ENCODE results near the gene GIMAP5.

GIMAP5 gene

DNA sequence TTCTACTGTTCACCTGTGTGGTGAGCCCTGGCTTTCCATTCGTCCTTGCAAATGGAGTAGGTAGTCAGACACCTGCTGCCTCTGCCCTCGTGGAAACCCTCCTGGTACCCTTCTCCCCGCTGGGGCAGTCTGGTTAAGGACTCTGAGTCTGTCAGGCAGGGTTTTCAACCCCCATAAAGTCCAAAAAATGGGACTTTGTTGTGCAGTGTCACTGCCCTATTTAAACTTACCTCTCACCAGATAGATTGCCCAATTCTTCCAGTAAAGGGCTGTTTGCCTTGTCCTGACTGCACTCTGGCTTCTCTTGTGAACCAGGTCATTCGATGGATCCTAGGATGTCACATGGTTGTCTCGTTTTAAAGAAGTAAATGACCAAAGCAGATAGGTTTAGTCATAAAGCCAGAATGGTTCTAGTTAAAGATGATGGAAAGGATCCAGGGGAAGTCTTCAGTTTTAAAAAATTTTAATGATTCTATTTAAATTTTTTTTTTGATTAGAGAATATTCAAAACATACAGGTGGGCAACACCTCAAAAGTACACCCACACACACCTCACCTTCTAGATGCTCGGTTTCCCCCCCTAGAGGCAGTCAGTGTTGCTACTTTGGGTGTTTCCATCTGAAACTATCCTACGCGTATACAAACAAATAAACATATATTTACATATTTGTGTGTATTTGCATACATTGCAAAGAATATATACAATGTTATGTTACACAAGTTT, 41.0 kb downstream of the GIMAP5 start:
- H3K4me1 Mint-ChIP-seq, result no peaks in the 10 kb centered on the region
- no peaks in the 10 kb centered on the region for H3K36me3 Mint-ChIP-seq
- no peak overlapping the region for H3K4me3 Mint-ChIP-seq
- peaks cover 6% of the 10 kb centered on the region for H3K9me3 Mint-ChIP-seq
- DNase-seq (ENCODE audit: low spot score in 2 of 2) (no peak), ATAC-seq (no peak)
- H3K27ac Mint-ChIP-seq, result no peak overlapping the region

DNA sequence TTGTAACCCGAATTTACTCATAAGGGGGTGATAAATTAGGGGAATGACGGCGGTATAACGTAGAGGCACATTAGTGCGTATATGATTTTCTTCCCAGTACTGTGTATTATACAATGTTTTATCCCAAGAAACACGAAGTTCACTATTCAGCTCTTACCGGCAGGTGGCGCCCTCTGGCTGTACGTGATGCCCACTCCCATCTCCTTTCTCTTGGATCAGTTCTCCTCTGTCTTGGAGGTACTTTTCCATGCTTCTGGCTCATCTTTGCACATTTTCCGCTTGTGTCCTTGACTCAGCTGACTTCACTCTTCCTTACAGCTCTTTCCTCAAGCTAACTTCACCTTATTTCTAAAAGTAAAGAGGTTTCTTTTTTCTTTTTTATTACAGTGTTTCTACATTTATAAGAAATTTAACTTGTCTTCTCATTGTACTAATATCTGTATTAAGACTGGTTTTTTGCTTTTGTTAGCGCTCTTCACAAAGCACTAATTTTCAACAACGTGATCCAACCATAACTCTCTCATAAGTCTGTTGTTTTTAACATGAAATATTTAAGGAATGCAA, 41.6 kb downstream of the GIMAP5 start:
- Mint-ChIP-seq H3K9me3 (peaks cover 2% of the 10 kb centered on the region), H3K4me3 (no peak overlapping the region), H3K27ac (no peak overlapping the region), H3K36me3 (no peaks in the 10 kb centered on the region), H3K4me1 (no peaks in the 10 kb centered on the region)
- ATAC-seq (peak; percentile 57), DNase-seq (ENCODE audit: low spot score in 2 of 2) (peak; percentile 64 to 85)

DNA sequence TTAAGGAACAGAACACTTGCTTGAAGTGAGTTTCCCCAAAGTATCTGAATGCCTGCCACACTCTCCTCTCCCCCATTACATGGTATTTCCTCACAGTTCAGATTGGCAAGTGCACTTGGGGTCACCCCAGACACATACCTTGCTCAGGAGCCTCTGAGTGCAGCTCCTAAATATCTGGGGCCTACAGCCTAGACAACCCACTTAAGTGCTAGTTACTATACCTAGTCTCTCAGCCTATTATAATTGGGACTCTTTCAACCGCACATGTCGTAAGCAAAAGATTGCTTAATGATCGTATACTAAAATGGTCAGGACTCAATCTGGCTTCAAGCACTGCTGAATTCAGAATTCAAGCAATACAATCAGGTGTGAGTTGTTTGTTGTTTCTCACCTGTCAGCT, 43.1 kb downstream of the GIMAP5 start:
- DNase-seq (ENCODE audit: low spot score in 2 of 2), result no peak
- Mint-ChIP-seq H3K27ac (no peak overlapping the region), H3K9me3 (no peaks in the 10 kb centered on the region), H3K4me3 (no peak overlapping the region), H3K4me1 (no peaks in the 10 kb centered on the region), H3K36me3 (no peaks in the 10 kb centered on the region)
- no peak for ATAC-seq

DNA sequence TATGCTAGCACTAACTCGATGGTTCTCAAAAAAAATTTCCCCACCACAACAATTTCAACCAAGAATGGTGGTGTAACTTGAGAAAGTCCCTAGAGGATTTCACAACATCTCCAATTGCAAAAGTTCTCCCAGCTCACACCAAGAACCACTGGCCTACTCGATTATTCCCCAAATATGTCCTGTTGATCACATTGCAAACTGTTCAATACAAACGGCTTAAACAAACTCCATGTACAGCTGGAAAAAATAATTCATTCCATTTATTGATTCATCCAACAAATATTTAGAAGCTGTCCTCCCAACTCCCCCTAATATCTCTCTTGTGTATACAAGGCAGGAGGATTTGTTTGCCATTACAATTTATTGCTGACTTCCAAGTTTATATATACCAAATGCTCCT, 43.9 kb downstream of the GIMAP5 start:
- Mint-ChIP-seq H3K36me3 (no peaks in the 10 kb centered on the region), H3K4me1 (no peaks in the 10 kb centered on the region), H3K9me3 (no peaks in the 10 kb centered on the region), H3K4me3 (no peak overlapping the region), H3K27ac (no peak overlapping the region)
- DNase-seq (ENCODE audit: low spot score in 2 of 2) (no peak), ATAC-seq (no peak)

GRCh38 chr7:150781961-150782360, 44.7 kb downstream of the GIMAP5 start:
- Mint-ChIP-seq H3K27ac (no peak overlapping the region), H3K4me1 (no peaks in the 10 kb centered on the region), H3K4me3 (no peak overlapping the region), H3K36me3 (no peaks in the 10 kb centered on the region), H3K9me3 (no peaks in the 10 kb centered on the region)
- ATAC-seq, result no peak
- no peak for DNase-seq (ENCODE audit: low spot score in 2 of 2)

GRCh38 chr7:150784120-150784736, 47.0 kb downstream of the GIMAP5 start:
- no peak for DNase-seq (ENCODE audit: low spot score in 2 of 2)
- H3K4me1 Mint-ChIP-seq, result no peaks in the 10 kb centered on the region
- ATAC-seq, result no peak
- no peaks in the 10 kb centered on the region for H3K9me3 Mint-ChIP-seq
- no peaks in the 10 kb centered on the region for H3K36me3 Mint-ChIP-seq
- H3K4me3 Mint-ChIP-seq, result no peak overlapping the region
- H3K27ac Mint-ChIP-seq, result no peak overlapping the region

- no peaks in the 10 kb centered on the region for H3K4me1 Mint-ChIP-seq
Measured at GRCh38 chr7:150784954-150785353, 47.7 kb downstream of the GIMAP5 start.

GRCh38 chr7:150787321-150788281, 50.4 kb downstream of the GIMAP5 start:
- H3K4me1 Mint-ChIP-seq, result no peaks in the 10 kb centered on the region
- H3K27ac Mint-ChIP-seq, result no peak overlapping the region
- no peak overlapping the region for H3K4me3 Mint-ChIP-seq
- ATAC-seq (no peak), DNase-seq (ENCODE audit: low spot score in 2 of 2) (no peak)
- no peaks in the 10 kb centered on the region for H3K9me3 Mint-ChIP-seq
- no peaks in the 10 kb centered on the region for H3K36me3 Mint-ChIP-seq

More at GRCh38 chr7:150784954-150785353, 47.7 kb downstream of the GIMAP5 start:
- H3K4me3 Mint-ChIP-seq, result no peak overlapping the region
- H3K36me3 Mint-ChIP-seq, result no peaks in the 10 kb centered on the region
- ATAC-seq, result no peak
- no peaks in the 10 kb centered on the region for H3K9me3 Mint-ChIP-seq
- no peak for DNase-seq (ENCODE audit: low spot score in 2 of 2)
- no peak overlapping the region for H3K27ac Mint-ChIP-seq

DNA sequence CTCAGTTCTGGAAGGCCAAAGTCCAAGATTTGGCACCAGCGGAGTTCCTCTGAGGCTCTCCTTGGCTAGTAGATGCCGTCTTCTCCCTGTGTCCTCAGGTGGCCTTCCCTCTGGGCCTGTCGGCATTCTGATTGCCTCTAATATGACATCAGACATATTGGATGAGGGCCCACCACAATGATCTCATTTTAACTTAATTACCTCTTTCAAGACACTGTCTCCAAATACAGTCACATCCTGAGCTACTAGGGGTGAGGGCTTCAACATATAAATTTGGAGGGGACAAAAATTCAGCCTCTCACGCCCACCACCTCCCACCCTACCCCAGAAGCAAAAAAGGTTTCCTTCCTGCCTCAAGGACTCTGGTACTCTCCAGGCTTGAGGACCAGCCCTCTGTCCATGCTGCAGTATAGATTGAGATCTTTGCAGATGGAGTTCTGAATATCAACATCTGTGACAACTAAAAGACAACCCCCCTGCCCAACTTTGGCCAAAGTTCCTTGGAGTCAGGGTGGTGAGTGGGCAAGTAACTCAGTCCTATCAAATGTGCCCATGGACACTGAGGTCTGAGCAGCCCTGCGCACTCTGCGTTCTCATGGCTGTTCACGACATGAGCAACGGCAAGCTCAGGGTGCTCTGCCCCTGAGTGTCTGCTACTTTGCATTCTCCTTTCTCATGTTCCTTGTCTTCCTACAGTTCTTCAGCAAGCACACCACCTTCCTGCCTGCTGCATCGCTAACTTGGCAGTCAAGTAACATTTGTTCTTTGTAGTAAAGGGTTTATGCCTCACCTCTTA, 51.5 kb downstream of the GIMAP5 start:
- DNase-seq (ENCODE audit: low spot score in 2 of 2) (no peak), ATAC-seq (no peak)
- no peaks in the 10 kb centered on the region for H3K4me1 Mint-ChIP-seq
- H3K36me3 Mint-ChIP-seq, result no peaks in the 10 kb centered on the region
- no peaks in the 10 kb centered on the region for H3K9me3 Mint-ChIP-seq
- H3K4me3 Mint-ChIP-seq, result no peak overlapping the region
- H3K27ac Mint-ChIP-seq, result no peak overlapping the region

- Mint-ChIP-seq H3K27ac (no peak overlapping the region), H3K9me3 (no peaks in the 10 kb centered on the region), H3K4me1 (no peaks in the 10 kb centered on the region), H3K36me3 (no peaks in the 10 kb centered on the region), H3K4me3 (no peak overlapping the region)
- ATAC-seq, result no peak
- no peak for DNase-seq (ENCODE audit: low spot score in 2 of 2)
Measured at GRCh38 chr7:150790416-150791075, 53.3 kb downstream of the GIMAP5 start.

DNA sequence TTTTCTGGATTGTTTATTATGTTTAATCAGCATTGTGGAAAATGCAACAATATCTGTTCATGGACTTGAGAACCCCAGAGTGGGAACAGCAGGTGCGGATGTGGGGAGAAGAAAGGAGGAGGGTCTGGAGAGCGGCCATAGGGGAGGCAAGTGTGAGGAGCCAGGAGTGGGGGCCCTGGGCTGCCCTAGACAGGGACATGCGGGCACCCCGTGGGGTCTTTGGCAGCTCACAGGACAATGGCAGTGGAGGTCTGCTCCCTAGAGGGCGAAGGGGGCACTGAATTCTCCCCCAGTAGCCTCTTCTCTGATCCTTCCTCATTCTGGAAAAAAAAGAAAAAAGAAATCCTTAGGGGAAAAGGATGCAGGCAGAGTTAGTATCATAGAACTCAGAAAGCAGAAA, 54.1 kb downstream of the GIMAP5 start:
- Mint-ChIP-seq H3K36me3 (no peaks in the 10 kb centered on the region), H3K27ac (no peak overlapping the region), H3K9me3 (no peaks in the 10 kb centered on the region), H3K4me1 (no peaks in the 10 kb centered on the region), H3K4me3 (no peak overlapping the region)
- no peak for DNase-seq (ENCODE audit: low spot score in 2 of 2)
- no peak for ATAC-seq

DNA sequence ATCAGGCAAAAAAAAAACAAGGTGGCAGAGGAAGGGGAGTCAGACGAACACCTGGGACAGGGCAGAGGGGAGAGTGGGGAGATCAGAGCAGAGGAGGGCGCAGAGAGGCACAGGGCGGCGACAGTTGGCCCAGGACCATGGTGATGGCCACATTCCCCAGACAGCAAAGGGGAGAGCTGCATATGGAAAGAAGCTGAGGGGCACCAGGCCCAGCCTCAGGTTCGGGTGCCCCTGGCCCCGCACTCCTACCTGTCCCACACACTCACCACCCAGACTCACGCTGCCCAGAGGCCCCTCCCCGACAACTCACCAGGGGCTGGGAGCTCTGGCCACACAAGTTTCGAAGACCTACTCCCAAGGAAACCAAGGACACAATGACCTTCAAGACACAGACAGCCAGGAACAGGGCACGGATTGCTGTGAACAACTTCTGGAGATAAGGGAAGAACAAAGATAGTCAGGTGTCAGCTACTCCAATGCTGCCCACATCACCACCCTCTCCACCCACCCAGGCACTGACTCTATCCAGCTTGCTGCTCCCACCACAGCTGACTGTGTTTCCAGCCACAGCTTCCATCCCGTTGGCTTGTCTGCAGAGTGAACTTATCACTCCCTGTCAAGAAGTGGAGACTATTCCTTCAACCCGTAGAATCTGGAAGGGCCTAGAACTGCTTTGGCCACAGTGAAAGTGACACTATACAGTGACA, 54.7 kb downstream of the GIMAP5 start:
- Mint-ChIP-seq H3K4me3 (no peak overlapping the region), H3K9me3 (no peaks in the 10 kb centered on the region), H3K27ac (no peak overlapping the region), H3K36me3 (no peaks in the 10 kb centered on the region), H3K4me1 (no peaks in the 10 kb centered on the region)
- ATAC-seq (no peak), DNase-seq (ENCODE audit: low spot score in 2 of 2) (no peak)

Data from stimulated activated effector memory CD8-positive, alpha-beta T cell treated with anti-CD3 and anti-CD28 coated beads, Interleukin-12 subunit alpha, Interleukin-12 subunit beta, amount 100 ng/mL, for 72 hours (primary cell).